ENCODE results near the gene LHFPL3. TPM values are rescaled to one million over a fixed set of nuclear protein-coding genes. Genes with fewer than 3 reads are reported as not detected.

Gene LHFPL3
- total RNA-seq, 2 donors from 2014 or later: 0.34 to 0.45 TPM

DNA sequence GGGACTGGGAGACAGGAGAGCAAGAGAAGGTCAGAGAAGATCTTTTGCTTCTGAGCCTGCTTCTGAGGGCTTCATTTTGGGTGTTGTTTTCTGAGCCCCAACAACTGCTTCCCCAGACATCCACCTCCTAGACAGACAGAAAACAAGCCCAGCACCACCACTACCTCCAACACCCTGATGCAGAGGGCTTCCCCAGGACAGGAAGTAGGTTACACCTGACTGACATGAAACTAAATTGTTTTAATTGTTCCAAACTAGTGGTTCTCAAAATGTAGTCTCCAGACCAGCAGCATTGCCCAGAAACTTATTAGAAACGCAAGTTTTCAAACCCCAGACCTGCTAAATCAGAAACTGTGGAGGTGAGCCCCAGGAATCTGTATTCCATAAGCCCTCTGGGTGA lies 522.0 kb downstream of the LHFPL3 start:
- ATAC-seq: no peak
- DNase-seq: no peak
- intact Hi-C loops (cut with DNase I, micrococcal nuclease): loop anchor here in 1 of 2 donors (10.0 kb wide), 1 partner anchor 626 kb away; no protein-coding TSS in a partner anchor

DNA sequence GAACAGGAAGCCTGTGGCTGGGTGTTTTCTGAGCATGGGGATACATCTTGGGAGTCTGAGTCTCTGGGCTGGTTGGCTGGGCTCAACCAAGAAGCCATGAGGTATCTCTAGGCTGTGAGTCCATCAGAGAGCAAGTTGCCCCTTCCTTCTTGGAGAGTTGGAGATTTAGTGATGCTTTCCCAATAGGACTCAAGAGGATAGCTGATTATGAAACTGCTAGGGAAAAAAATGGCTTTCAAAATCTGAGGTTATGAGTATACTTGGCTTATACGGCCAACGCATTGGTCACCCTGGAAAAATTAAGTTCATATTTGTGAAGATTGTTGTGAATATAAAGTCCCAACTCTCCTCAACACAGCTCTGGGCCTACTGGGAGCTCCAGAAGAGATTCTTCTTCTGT lies 522.9 kb downstream of the LHFPL3 start:
- intact Hi-C loops (cut with DNase I, micrococcal nuclease): loop anchor here in 1 of 2 donors (10.0 kb wide), 1 partner anchor 626 kb away; no protein-coding TSS in a partner anchor
- no peak for DNase-seq
- ATAC-seq: no peak

DNA sequence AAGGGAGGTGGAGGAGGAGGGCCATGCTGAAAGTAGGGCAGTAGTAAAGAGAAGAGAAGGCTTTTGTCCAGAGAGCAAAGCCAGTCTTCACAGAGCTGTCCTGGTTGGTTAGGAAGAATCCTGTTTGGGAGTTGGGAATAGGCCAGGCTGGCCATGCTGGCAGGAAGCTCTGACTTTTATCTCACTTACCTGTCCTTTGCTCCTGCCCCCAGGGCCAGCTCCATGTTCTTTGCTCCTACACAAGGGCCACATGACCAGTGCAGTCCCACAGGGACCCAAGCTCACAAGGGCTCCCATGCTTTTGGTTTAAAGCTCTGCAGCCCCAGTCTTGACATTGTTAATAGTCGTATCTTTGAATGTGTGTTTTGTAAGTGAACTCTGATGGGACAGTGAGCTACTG lies 524.0 kb downstream of the LHFPL3 start:
- DNase-seq (no peak), ATAC-seq (no peak)
- intact Hi-C loops (cut with DNase I, micrococcal nuclease): loop anchor here in 1 of 2 donors (10.0 kb wide), 1 partner anchor 628 kb away; no protein-coding TSS in a partner anchor

DNA sequence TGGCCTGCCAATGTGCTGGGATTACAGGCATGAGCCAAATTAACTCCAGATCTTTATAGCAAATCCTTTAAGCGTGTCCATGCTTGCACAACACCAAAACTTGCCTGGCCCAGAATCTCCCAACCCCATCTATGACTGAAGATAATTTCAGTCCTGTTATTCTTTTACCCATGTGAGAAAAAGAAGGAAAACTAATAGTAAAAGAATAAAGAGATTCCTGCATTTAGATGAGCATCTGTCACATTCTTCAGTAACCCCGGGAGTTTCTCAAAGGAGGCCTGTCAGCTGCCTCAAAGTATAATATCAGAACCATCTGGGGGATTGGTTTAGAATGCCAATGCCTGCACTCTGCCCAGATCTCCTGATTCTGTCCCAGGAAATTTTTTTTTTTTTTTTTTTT lies 527.5 kb downstream of the LHFPL3 start:
- intact Hi-C loops (cut with DNase I, micrococcal nuclease): loop anchor here in 1 of 2 donors (10.0 kb wide), 1 partner anchor 631 kb away; no protein-coding TSS in a partner anchor
- ATAC-seq (no peak), DNase-seq (no peak)

DNA sequence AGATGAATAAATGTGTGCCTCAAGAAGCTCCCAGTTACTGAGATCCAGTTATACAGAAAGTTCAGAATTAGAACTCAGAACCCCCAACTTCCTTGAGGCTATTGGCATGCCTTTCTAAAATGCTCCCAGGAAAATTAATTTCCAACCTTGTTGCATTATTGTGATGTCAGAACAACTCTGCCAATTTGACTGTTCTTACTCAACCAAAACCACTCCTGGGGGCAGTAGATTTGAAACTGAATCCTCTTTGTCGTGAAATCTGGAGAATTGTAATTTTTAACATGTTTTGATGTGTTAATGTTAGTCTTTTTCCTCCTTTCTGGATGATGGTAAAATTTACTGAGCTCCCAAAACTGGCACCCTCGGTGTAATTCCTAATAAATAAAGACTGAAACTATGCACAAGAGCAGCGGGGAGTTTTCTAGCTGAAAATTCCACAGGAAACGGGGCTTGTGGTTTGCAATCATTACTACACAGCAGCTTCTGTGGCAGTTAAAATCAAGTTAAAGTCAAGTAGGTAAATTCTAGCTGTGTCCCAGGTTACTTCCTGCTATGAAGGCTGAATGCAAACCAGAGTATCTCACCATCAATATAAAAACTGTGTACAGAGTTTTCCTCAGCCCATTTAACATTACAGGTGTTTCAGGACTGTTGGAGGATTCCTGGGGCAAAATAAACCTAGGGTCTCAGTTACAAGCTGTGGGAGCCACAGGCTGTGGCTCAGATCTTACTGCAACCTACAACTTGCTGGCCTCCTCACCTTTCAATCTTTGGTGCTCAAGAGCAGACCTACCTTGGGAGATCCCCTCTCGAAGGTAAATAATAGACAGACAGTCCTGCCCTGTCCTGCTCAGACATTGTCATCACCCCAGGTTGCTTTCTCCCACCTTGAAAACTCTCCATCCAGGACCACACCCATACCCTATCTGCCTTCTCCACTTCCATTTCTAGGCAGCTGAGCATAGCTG lies 529.3 kb downstream of the LHFPL3 start:
- intact Hi-C loops (cut with DNase I, micrococcal nuclease): loop anchor here in 1 of 2 donors (10.0 kb wide), 1 partner anchor 633 kb away; no protein-coding TSS in a partner anchor
- DNase-seq: no peak
- no peak for ATAC-seq

DNA sequence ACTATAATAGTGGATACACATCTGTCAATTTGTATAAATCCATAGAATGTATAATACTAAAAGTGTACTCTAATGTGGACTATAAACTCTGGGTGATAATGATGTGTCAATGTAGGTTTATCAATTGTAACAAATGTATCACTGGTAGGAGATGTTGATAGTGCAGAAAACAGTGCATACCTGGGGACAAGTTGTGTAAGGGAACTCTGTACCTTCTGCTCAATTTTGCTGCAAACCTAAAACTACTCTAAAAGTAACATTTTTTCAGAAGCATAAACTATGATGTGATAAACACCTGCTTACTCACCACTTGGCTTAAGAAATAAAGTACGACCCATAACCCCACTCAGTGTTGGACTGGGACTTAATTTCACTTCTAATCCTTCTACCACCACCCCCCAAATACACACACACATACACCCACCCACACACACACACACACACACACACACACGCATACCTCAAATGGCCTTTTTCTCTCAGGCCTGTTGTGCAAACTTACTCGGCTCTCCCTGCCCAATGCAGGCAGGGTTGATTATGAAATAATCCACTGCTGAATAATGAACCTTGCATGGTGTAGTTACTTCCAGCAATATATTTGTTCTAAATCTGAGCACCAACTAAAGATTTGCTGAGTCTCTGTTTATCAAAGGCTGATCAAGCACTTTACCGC lies 531.5 kb downstream of the LHFPL3 start:
- DNase-seq: no peak
- ATAC-seq: no peak
- intact Hi-C loops (cut with DNase I, micrococcal nuclease): loop anchor here in 1 of 2 donors (10.0 kb wide), 1 partner anchor 635 kb away; no protein-coding TSS in a partner anchor

DNA sequence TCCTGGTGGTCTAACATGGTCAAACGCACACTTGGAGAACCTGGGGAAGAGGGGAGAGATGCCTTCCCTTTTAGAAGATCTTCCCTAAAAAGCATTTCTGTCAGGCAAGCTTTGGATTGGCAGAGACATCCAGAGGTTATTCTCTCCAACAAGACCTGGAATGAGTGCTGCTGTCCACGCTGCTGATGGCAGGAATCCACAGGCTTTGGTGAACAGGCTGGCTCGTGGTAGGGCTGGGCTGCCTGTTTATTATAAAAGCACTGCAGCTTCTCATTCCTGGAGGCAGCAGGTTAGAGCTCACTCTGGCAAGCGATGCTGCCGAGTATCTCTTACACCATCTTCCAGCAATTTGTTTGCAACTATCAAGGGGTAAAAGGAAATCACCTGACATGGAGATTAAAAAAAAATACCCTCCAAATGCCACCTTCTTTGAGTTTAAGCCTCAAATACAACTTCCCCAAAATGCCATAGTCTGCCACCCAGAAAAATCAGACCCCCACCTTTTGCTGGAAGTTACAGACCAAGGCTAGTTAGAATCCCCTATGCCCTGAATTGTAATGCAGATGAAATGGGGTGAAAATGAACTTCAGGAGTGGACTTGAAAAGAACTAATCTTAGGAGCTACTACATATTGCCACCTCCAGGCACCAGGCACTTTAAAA lies 533.5 kb downstream of the LHFPL3 start:
- intact Hi-C loops (cut with DNase I, micrococcal nuclease): no loop called here
- DNase-seq (no peak), ATAC-seq (no peak)

DNA sequence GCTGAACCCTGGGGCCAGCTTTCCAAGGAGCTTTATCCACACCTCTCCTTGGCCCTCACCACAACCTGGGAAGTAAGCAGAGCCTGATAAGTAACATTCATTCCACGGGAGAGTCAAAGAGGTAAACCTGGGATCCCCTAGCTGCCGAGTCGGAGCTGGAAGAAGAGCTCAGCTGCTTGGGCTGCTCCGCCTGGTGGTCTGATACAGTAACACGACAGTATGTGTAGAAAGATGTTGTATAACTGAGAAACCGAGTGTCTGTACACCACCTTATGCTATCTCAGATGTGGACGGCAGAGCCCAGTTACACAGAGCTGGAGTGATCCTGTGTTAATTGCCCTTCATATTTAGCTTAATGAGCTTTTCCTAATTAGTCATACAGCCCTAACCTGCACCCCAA lies 534.3 kb downstream of the LHFPL3 start:
- ATAC-seq (no peak), DNase-seq (no peak)
- intact Hi-C loops (cut with DNase I, micrococcal nuclease): no loop called here

DNA sequence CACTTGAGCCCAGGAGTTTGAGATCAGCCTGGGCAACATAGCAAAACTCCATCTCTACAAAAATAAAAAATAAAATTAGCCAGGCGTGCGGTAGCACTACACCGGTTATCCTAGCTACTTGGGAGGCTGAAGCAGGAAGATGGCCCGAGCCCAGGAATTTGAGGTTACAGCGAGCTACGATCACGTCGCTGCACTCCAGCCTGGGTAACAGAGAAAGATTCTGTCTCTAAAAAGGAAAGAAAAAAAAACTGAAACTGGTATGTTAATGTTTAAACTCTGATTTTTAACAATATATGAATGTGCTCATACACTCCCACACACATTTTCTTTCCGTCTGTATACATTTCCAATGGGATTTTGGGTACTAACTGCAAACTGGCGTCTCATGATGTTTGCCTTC lies 545.0 kb downstream of the LHFPL3 start:
- intact Hi-C loops (cut with DNase I, micrococcal nuclease): no loop called here
- DNase-seq: no peak
- no peak for ATAC-seq

DNA sequence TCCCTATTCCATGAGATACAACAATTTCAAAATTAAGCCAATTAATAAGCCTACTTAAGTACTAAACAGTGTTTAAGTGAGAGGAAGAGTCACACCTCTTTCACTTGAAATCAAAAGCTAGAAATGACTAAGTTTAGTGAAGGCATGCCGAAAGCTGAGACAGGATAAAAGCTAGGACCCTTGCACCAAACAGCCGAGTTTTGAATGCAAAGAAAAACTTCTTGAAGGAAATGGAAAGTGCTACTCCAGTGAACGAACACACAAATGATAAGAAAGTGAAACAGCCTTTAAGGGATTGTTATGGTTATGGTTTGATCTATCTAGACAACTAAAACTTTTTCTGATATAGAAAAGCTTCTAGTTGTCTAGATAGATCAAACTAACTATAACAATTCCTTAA lies 550.2 kb downstream of the LHFPL3 start:
- DNase-seq (no peak), ATAC-seq (no peak)
- intact Hi-C loops (cut with DNase I, micrococcal nuclease): no loop called here

DNA sequence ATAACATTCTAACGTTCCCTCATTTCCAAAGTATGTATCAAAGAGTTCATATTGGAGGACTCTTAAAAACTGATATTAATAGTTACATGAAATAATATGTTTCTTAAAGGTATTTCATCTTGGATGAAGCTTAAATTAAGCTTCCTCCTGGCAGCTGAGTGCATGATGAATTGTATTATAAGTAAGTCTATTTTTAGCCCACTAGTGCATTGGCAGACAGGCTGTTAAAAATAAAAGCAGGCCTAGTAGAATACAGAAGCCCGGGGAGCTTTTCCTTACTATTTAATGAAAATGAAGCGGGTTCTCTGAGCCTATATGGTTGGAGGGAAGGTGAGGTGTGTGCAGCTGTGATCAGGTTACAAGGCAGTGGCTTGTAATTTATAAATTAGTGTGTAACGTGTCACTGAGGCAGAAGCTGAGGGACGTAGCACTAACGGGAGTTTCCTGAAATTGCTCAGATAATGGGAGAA lies 554.9 kb downstream of the LHFPL3 start:
- ATAC-seq: peak; percentile 12
- no peak for DNase-seq
- intact Hi-C loops (cut with DNase I, micrococcal nuclease): loop anchor here in 1 of 2 donors (5.0 kb wide), 1 partner anchor 34 kb away; no protein-coding TSS in a partner anchor

DNA sequence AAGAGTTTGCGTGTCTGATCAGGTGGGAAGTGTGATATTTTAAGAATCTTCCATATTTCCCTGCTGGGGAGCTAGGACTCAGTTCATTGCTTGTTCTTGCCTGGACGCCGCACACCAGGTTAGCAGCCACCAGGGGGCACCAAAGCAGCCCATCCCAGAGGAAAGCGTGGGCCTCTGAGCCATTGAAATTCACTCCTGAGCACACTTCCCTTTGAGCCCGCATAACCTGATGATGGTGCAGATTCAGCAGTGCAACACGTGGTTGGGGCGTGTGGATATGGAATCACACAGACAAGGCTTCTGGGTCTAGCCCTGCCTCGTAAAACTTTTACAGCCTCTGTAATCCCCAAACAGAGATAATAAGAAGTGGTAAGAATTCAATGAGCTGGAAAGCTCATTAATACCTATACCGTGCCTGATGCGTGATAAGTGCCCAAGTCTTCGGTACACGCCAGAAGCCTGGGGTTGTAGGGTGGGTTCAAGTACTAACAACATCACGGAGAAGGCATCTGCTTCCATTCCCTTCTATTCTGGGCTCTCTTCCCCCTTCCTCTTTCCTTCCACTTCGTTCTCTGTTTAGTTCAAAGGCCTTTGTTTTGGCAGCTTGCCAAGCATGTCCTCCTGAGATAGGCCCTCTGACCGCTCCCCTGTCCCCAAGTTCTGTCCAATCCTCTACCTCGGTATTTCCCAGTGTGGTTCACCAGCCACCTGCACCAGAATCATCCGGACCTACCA lies 555.5 kb downstream of the LHFPL3 start:
- ATAC-seq: peak; percentile 98
- DNase-seq: peak; percentile 95 to 96
- intact Hi-C loops (cut with DNase I, micrococcal nuclease): loop anchor here in 1 of 2 donors (5.0 kb wide), 1 partner anchor 33 kb away; no protein-coding TSS in a partner anchor

DNA sequence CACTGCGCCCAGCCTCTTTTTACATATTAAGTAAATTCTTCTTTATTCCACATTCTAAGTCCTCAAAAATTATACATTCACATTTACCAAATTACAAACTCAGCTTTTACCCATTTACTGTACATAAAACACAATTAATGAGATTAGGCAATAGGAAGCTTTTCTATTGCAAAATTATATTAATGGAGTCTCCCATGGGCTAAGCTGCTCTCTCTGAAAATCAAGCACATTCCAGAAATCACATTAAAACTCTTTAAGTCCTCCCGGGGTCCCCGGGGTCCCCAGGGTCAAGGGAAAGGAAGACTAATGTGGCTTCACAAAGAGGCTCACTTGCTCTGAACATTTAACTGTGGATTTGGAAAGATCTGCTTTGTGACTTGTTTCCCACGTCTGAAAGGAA lies 558.2 kb downstream of the LHFPL3 start:
- no peak for ATAC-seq
- DNase-seq: no peak
- intact Hi-C loops (cut with DNase I, micrococcal nuclease): no loop called here

DNA sequence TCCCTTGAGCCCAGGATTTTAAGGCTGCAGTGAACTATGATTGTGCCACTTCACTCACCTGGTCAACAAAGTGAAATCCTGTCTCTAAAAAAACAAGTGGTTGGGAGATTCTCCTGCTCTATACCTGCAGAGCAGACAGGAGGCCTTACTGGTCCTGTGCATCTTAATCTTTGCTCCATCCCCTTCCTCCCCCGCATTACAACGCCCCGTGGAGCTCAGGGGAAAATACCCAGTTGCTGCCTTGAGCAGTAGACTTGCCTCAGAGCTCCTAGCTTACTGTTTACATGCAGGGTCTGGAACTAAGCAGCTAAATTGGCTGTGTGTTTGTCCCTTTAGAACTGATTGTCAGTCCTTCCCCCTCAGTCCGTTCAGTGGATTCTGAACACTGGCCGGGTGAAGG lies 561.8 kb downstream of the LHFPL3 start:
- intact Hi-C loops (cut with DNase I, micrococcal nuclease): no loop called here
- ATAC-seq: no peak
- no peak for DNase-seq

DNA sequence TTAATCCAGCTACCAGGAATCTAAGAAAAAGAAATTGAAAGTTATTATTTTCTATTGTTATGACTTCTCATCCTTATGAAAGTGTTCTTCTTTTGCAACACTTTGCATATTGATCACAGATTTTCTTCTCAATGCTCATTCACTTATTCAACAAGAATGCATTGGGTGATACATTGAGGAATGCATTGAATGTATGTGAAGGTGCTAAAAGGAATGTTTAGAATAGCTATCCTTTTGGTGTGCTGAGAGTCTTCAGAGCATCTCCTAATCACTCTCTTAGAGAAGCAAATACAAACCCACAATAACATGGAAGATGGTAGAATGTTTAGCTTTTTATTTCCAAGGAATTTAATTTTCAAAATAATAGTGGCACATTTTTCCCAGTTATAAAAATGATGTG lies 563.5 kb downstream of the LHFPL3 start:
- no peak for DNase-seq
- intact Hi-C loops (cut with DNase I, micrococcal nuclease): no loop called here
- ATAC-seq: no peak

DNA sequence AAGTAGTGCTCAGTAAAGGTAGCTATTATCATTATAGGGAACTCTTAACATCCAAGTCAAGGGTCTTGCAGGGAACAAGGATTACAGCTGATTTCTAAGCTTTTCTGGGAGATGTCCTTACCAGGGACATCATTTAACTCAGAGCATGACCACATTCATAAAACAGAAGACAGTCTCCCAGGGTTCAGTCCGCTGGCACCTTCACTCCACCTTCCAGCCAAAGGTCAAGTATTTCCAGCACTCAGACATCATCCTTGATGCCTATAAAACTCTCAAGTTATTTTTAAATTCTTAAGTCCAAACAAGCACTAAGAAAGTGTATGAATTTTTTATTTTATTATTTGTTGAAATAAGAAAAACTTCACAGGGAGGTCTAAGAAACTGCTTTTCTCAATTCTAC lies 565.9 kb downstream of the LHFPL3 start:
- ATAC-seq (peak; percentile 82), DNase-seq (no peak)
- intact Hi-C loops (cut with DNase I, micrococcal nuclease): no loop called here

DNA sequence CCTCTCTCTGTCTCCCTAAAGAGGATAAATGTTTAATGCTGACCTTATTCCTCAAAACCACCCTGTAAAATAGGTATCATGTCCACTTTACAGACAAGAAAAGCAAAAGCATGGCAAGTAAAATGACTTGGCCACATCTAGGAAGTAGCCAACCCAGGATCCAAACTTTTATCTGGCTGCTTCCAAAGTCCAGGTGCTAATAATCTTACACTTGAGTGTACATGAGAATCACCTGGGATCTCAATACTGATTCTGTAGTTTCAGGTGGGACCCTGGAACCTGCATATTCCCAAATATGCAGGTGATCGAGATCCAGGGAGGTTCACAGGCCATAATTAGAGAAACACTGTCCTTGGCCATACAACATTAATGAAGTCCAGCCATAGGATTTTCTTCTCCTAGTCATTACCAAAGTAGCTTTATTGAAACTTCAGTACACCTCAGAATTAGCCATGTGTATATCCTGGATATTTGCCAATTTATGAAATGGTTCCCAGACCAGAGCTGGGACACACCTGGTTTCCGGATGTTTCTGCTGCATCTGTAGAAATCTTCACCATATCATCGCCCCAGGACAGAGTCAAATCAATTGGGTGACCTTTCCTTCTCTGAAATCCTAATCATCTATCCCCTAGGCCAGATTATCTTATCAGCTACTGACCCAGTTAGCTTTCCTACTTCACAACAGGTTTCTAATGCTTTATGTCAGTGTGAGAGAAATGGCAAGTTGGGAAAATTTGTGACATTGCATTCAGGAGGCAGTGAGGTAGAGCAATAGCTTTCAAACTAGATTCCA lies 566.5 kb downstream of the LHFPL3 start:
- ATAC-seq: peak; percentile 32
- DNase-seq: no peak
- intact Hi-C loops (cut with DNase I, micrococcal nuclease): no loop called here
